ENCODE data around the gene FAM221B. TPM values are rescaled to one million over a fixed set of nuclear protein-coding genes. Genes with fewer than 3 reads are reported as not detected.

The FAM221B gene
- total and polyA plus RNA-seq, 2 donors = under 0.01 to 0.05 TPM

DNA sequence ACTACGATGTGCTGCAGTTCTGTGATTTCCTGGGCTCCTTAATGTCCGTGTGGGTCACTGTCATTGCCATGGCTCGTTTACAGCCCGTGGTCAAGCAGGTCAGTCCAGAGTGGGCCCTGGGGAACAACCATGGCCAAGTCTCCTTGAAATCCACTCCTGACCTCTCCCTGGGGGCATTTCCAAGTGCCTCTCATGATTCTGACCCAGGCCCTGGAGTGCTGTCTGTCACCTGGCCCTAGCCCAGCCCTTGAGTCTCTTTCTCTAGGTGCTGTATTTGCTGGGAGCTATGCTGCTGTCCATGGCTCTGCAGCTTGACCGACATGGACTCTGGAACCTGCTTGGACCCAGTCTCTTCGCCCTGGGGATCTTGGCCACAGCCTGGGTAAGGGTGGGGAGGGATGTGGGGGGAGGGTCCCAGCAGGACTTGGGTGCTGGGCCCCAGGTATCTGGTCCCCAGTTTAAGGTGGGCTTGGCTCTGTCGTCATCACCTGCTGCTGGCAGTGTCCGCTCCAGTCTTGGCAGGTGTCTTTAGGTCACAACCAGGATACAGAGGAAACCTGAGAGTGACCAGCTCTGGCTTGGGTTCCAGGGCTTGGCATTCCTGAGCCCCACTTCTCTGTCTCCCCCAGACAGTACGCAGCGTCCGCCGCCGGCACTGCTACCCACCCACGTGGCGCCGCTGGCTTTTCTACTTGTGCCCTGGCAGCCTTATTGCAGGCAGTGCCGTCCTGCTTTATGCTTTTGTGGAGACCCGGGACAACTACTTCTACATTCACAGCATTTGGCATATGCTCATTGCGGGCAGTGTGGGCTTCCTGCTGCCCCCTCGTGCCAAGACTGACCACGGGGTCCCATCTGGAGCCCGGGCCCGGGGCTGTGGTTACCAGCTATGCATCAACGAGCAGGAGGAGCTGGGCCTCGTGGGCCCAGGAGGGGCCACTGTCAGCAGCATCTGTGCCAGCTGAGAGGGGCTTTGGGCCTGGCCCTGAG is 24.6 kb upstream of the FAM221B start:
- 93% methylated on average over 25 of the region's 25 CpGs for WGBS
- H3K9me3 ChIP-seq (ENCODE audit: control insufficient read depth in 2 of 2, insufficient read depth in 1 of 2, low read length in 1 of 2) = no peaks in the 10 kb centered on the region
- no peaks in the 10 kb centered on the region for H3K27me3 ChIP-seq (ENCODE audit: control insufficient read depth in 2 of 2, insufficient read depth in 1 of 2, low read length in 1 of 2)
- DNase-seq (ENCODE audit: low read depth in 6 of 9, low spot score in 9 of 9) = no peak
- H3K4me1 ChIP-seq (ENCODE audit: control insufficient read depth in 2 of 2, insufficient read depth in 2 of 2, low read length in 2 of 2) = peaks cover 2 to 4% of the 10 kb centered on the region in 2 donors
- H3K4me3 ChIP-seq (ENCODE audit: low read length in 2 of 2) = no peak overlapping the region
- H3K27ac ChIP-seq (ENCODE audit: low read depth in 1 of 2, low read length in 1 of 2) = no peak overlapping the region
- H3K36me3 ChIP-seq (ENCODE audit: control insufficient read depth in 2 of 2, insufficient read depth in 2 of 2, low read length in 1 of 2) = no peaks in the 10 kb centered on the region

DNA sequence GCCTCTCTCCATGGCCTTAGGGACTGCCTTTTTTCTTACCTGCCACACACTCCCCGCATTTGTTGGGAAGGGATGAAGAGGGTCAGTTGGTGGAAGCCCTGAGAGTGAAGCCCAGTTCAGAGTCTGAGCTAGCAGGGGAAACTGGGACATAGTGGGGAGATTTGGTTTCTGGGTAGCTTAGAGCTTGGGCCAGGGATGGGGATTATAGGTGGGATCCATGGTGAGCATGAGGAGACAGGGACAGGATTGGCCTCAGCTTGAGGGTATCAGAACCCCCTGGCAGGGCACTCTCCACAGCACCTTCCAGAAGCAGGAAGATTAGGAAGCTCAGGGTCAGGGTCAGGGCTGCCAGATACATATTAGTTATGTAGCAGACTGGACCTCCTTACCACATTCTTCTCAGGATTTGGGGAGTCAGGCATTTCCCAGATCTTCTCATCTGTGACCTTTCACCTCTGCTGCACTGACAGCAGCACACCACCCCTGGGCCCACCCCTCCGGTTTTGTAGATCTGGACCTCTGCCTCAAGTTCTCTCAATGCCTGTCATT is 23.8 kb upstream of the FAM221B start:
- H3K4me1 ChIP-seq (ENCODE audit: control insufficient read depth in 2 of 2, insufficient read depth in 2 of 2, low read length in 2 of 2) = peaks cover 10 to 12% of the 10 kb centered on the region in 2 donors
- DNase-seq (ENCODE audit: low read depth in 6 of 9, low spot score in 9 of 9) = no peak
- over 99% methylated on average over 2 of the region's 2 CpGs for WGBS
- no peaks in the 10 kb centered on the region for H3K27me3 ChIP-seq (ENCODE audit: control insufficient read depth in 2 of 2, insufficient read depth in 1 of 2, low read length in 1 of 2)
- H3K4me3 ChIP-seq (ENCODE audit: low read length in 2 of 2) = no peak overlapping the region
- no peaks in the 10 kb centered on the region for H3K9me3 ChIP-seq (ENCODE audit: control insufficient read depth in 2 of 2, insufficient read depth in 1 of 2, low read length in 1 of 2)
- no peak overlapping the region for H3K27ac ChIP-seq (ENCODE audit: low read depth in 1 of 2, low read length in 1 of 2)
- peaks cover 0 to under 1% of the 10 kb centered on the region in 2 donors for H3K36me3 ChIP-seq (ENCODE audit: control insufficient read depth in 2 of 2, insufficient read depth in 2 of 2, low read length in 1 of 2)

DNA sequence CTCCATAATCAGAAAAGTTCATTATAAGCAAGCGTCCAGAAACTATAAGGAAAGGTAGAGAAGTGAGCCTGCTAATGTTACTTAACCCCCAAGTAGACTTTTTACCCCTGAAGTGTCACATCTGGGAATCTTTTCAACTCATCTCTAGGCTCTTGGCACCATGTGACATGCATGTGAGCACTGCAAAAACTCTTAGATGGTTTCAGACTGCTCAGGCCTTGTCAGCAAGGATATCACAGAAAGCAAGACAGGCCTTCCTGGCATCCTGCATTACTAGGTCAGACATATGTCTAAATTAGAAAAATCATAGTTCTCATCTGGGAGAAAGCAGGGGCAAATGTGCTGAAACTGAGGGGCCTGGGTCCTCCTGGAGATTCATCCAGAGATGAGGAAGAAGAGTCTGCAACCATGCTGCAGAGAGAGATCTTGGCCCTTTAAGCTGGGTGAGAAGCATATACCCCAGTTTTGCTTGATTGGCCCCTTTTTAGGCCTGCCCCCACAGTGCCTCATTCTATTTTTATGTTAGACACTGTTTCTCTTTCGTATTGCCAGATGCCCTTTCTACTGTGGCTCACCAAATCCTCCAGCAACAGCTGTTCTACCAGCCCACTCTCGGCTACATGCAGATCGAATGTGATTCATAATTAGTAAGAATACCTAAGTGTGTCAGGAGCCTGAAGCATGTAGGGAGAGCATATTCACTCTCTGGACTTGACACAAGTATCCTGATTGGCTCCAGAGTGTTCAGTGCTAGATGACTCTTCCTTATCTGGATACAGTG is 19.4 kb upstream of the FAM221B start:
- peak overlapping the region; percentile 66 to 92 for H3K27ac ChIP-seq (ENCODE audit: low read depth in 1 of 2, low read length in 1 of 2)
- H3K4me1 ChIP-seq (ENCODE audit: control insufficient read depth in 2 of 2, insufficient read depth in 2 of 2, low read length in 2 of 2) = peaks cover 12 to 37% of the 10 kb centered on the region in 2 donors
- WGBS = 71% methylated on average over 4 of the region's 4 CpGs
- H3K36me3 ChIP-seq (ENCODE audit: control insufficient read depth in 2 of 2, insufficient read depth in 2 of 2, low read length in 1 of 2) = peaks cover 5 to 6% of the 10 kb centered on the region in 2 donors
- H3K9me3 ChIP-seq (ENCODE audit: control insufficient read depth in 2 of 2, insufficient read depth in 1 of 2, low read length in 1 of 2) = peaks cover 0 to 3% of the 10 kb centered on the region in 2 donors
- peak in 5 of 9 donors; percentile 43 to 79 (median 55) for DNase-seq (ENCODE audit: low read depth in 6 of 9, low spot score in 9 of 9)
- peaks cover 0 to 8% of the 10 kb centered on the region in 2 donors for H3K27me3 ChIP-seq (ENCODE audit: control insufficient read depth in 2 of 2, insufficient read depth in 1 of 2, low read length in 1 of 2)
- no peak overlapping the region for H3K4me3 ChIP-seq (ENCODE audit: low read length in 2 of 2)

DNA sequence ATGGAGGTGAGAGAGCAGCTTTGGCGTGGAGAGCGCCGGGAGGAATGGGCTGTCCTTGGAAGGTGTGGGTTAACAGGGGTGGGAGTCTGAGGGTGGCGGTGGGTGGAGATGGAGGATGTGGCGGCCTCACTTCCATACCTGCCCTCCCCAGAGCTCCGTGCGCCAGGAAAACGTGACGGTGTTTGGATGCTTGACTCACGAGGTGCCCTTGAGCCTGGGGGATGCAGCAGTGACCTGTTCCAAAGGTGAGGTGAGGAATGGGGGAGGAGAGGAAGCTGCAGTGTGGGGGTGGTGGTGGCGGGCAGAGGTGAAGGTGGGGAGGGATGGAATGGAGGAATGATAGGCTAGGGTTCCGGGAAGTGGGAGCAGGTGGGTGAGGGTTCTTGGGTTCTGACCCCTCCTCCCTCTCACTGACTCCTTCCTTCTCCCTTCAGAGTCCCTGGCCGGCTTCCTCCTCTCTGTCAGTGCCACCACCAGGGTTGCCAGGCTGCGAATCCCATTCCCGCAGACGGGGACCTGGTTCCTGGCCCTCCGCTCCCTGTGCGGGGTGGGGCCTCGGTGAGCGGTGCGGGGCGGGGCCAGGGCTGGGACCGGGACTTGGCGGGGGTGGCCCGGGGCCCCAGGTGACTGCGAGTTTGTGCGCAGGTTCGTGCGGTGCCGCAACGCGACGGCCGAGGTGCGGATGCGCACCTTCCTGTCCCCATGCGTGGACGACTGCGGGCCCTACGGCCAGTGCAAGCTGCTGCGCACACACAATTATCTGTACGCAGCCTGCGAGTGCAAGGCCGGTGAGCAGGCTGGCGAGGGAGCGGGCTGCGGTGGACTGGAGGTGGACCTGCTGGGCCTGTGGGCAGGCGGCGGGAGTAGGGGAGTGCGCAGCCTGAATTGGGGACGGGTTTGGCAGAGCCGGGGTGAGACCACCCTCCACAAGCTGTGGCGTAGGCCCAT is 17.6 kb upstream of the FAM221B start:
- H3K27ac ChIP-seq (ENCODE audit: low read depth in 1 of 2, low read length in 1 of 2) = no peak overlapping the region
- no peak overlapping the region for H3K4me3 ChIP-seq (ENCODE audit: low read length in 2 of 2)
- peaks cover 0 to 3% of the 10 kb centered on the region in 2 donors for H3K9me3 ChIP-seq (ENCODE audit: control insufficient read depth in 2 of 2, insufficient read depth in 1 of 2, low read length in 1 of 2)
- no peak for DNase-seq (ENCODE audit: low read depth in 6 of 9, low spot score in 9 of 9)
- H3K27me3 ChIP-seq (ENCODE audit: control insufficient read depth in 2 of 2, insufficient read depth in 1 of 2, low read length in 1 of 2) = peaks cover 0 to 8% of the 10 kb centered on the region in 2 donors
- peaks cover 12 to 37% of the 10 kb centered on the region in 2 donors for H3K4me1 ChIP-seq (ENCODE audit: control insufficient read depth in 2 of 2, insufficient read depth in 2 of 2, low read length in 2 of 2)
- peaks cover 5 to 6% of the 10 kb centered on the region in 2 donors for H3K36me3 ChIP-seq (ENCODE audit: control insufficient read depth in 2 of 2, insufficient read depth in 2 of 2, low read length in 1 of 2)
- 53% methylated on average over 53 of the region's 53 CpGs for WGBS

DNA sequence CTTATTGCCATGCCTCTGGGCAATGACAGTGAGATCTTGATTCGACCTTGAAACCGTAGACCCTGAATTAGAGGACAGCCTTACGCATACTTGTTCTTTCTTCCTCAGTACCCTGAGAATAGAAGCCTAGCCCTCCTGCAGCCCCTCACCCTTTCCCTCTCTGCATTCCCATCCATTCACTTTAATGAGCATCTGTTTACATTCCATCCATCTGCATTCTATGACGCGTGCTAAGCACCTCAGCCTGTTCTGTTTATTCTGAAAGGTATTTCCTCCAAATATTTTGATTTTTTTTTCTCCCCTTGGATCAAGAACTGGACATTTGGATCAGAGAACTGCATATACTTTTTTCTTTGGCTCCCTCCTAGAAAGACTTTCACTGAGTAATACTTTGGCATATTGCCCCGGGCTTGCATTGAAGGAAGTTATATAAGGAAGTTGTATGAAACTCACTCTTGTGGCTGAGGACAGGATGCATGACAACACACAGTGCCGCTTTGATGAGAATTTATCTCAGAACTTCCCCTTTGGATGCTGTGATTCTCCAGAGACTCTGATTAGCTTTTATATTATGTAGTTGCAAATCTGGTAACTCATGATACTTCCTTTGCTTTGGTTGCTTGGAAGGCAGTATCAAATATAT is 16.2 kb upstream of the FAM221B start:
- peak in 3 of 9 donors; percentile 23 to 69 (median 35) for DNase-seq (ENCODE audit: low read depth in 6 of 9, low spot score in 9 of 9)
- WGBS = 54% methylated on average over 7 of the region's 7 CpGs
- H3K9me3 ChIP-seq (ENCODE audit: control insufficient read depth in 2 of 2, insufficient read depth in 1 of 2, low read length in 1 of 2) = peaks cover 0 to 3% of the 10 kb centered on the region in 2 donors
- peaks cover 0 to 8% of the 10 kb centered on the region in 2 donors for H3K27me3 ChIP-seq (ENCODE audit: control insufficient read depth in 2 of 2, insufficient read depth in 1 of 2, low read length in 1 of 2)
- peaks cover 5 to 6% of the 10 kb centered on the region in 2 donors for H3K36me3 ChIP-seq (ENCODE audit: control insufficient read depth in 2 of 2, insufficient read depth in 2 of 2, low read length in 1 of 2)
- peaks cover 12 to 37% of the 10 kb centered on the region in 2 donors for H3K4me1 ChIP-seq (ENCODE audit: control insufficient read depth in 2 of 2, insufficient read depth in 2 of 2, low read length in 2 of 2)
- no peak overlapping the region for H3K4me3 ChIP-seq (ENCODE audit: low read length in 2 of 2)
- peak overlapping the region in 1 of 2 donors; percentile 36 for H3K27ac ChIP-seq (ENCODE audit: low read depth in 1 of 2, low read length in 1 of 2)

GRCh38 chr9:35842795-35843194 is 14.3 kb upstream of the FAM221B start:
- 93% methylated on average over 3 of the region's 3 CpGs for WGBS
- no peak for DNase-seq (ENCODE audit: low read depth in 6 of 9, low spot score in 9 of 9)
- Histone ChIP-seq H3K27me3 (ENCODE audit: control insufficient read depth in 2 of 2, insufficient read depth in 1 of 2, low read length in 1 of 2) (peaks cover 0 to 8% of the 10 kb centered on the region in 2 donors), H3K4me1 (ENCODE audit: control insufficient read depth in 2 of 2, insufficient read depth in 2 of 2, low read length in 2 of 2) (peaks cover 5 to 29% of the 10 kb centered on the region in 2 donors), H3K4me3 (ENCODE audit: low read length in 2 of 2) (no peak overlapping the region), H3K27ac (ENCODE audit: low read depth in 1 of 2, low read length in 1 of 2) (no peak overlapping the region), H3K9me3 (ENCODE audit: control insufficient read depth in 2 of 2, insufficient read depth in 1 of 2, low read length in 1 of 2) (peaks cover 0 to 3% of the 10 kb centered on the region in 2 donors), H3K36me3 (ENCODE audit: control insufficient read depth in 2 of 2, insufficient read depth in 2 of 2, low read length in 1 of 2) (peaks cover 5 to 6% of the 10 kb centered on the region in 2 donors)

DNA sequence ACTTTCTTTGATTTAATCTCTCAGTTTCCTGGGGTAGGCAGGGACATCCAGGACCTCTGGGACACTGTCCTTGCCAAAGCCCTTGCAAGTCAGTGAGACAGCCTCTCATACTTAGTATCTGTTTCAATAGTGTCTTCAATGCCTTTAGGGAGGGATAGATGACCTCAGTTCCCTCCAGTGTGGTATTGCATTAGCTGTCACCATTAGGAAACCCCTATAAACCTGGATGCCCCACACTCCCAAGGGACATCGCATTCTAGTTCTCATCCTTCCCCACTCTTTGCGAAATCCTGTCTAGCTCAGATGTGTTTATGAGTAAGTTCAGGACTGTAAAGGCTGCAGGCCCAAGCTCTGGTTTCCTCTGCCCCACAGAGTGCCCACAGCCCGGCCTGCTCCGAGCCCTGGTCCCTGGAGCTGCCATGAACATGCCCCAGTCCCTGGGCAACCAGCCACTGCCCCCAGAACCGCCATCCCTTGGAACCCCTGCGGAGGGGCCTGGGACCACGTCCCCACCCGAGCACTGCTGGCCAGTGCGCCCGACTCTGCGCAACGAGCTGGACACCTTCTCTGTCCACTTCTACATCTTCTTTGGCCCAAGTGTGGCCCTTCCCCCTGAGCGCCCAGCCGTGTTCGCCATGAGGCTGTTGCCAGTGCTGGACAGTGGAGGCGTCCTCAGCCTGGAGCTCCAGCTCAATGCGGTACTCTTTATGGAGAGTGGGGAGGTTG is 13.7 kb upstream of the FAM221B start:
- no peak overlapping the region for H3K4me3 ChIP-seq (ENCODE audit: low read length in 2 of 2)
- H3K9me3 ChIP-seq (ENCODE audit: control insufficient read depth in 2 of 2, insufficient read depth in 1 of 2, low read length in 1 of 2) = peaks cover 0 to 3% of the 10 kb centered on the region in 2 donors
- peaks cover 3 to 5% of the 10 kb centered on the region in 2 donors for H3K36me3 ChIP-seq (ENCODE audit: control insufficient read depth in 2 of 2, insufficient read depth in 2 of 2, low read length in 1 of 2)
- H3K27me3 ChIP-seq (ENCODE audit: control insufficient read depth in 2 of 2, insufficient read depth in 1 of 2, low read length in 1 of 2) = peaks cover 0 to 8% of the 10 kb centered on the region in 2 donors
- peaks cover 0 to 23% of the 10 kb centered on the region in 2 donors for H3K4me1 ChIP-seq (ENCODE audit: control insufficient read depth in 2 of 2, insufficient read depth in 2 of 2, low read length in 2 of 2)
- DNase-seq (ENCODE audit: low read depth in 6 of 9, low spot score in 9 of 9) = no peak
- no peak overlapping the region for H3K27ac ChIP-seq (ENCODE audit: low read depth in 1 of 2, low read length in 1 of 2)
- 95% methylated on average over 17 of the region's 17 CpGs for WGBS
